Measurements from ENCODE around the gene TBC1D32. TPM values are rescaled to one million over a fixed set of nuclear protein-coding genes. Genes with fewer than 3 reads are reported as not detected.

The TBC1D32 gene
- total RNA-seq, 1 donor from 2014 or later, result 7.9 TPM

DNA sequence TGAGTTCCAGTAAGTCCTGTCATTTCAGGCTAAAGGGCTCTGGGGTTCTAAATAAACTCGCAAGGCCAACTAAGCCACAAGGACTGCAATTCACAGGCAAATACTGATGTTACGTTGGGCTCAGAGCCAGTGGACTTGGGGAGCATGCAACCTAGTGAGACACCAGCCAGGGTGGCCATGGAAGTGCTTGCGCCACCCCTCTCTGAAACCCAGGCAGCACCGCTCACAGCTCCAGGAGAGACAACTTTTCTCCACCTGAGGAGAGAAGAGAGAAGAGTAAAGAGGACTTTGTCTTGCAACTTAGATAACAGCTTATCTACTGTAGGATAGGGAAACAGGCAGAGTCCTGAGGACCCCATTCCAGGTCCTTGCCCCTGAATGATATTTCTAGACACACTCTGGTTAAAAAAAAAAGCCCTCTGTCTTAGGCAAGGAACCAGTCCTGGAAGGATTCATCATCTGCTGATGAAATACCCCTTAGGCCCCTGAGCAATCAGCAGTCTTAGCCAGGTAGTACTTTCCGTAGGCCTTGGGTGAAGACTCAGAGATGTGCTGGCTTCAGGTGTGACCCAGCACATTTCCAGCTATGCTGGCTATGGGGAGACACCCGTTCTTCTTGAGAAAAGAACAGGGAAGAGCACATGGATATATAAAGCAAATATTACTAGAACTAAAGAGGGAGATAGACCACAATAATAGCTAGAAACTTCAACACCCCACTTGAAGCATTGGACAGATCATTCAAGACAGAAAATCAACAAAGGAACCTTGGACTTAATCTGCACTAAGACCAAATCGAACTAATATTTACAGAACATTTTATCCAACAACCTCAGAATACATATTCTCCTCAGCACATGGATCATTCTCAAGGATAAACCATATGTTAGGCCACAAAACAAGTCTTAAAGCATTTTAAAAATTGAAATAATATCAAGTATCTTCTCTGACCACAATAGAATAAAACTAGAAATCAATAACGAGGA is 31.5 kb upstream of the TBC1D32 start:
- peaks cover 2% of the 10 kb centered on the region for H3K27me3 ChIP-seq (ENCODE audit: control insufficient read depth, insufficient read depth, low read length)
- H3K4me3 ChIP-seq (ENCODE audit: low read depth, low read length), result no peak overlapping the region
- TF ChIP-seq, protein P1, sequence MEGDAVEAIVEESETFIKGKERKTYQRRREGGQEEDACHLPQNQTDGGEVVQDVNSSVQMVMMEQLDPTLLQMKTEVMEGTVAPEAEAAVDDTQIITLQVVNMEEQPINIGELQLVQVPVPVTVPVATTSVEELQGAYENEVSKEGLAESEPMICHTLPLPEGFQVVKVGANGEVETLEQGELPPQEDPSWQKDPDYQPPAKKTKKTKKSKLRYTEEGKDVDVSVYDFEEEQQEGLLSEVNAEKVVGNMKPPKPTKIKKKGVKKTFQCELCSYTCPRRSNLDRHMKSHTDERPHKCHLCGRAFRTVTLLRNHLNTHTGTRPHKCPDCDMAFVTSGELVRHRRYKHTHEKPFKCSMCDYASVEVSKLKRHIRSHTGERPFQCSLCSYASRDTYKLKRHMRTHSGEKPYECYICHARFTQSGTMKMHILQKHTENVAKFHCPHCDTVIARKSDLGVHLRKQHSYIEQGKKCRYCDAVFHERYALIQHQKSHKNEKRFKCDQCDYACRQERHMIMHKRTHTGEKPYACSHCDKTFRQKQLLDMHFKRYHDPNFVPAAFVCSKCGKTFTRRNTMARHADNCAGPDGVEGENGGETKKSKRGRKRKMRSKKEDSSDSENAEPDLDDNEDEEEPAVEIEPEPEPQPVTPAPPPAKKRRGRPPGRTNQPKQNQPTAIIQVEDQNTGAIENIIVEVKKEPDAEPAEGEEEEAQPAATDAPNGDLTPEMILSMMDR (IDR thresholded peaks at IDR 0.05; ENCODE audit: insufficient read depth, low read length, severe bottlenecking), result no peak
- DNase-seq (ENCODE audit: low read depth) (peak; percentile 46), FAIRE-seq (no peak)
- no peaks in the 10 kb centered on the region for H3K36me3 ChIP-seq (ENCODE audit: control insufficient read depth, insufficient read depth, low read length)

DNA sequence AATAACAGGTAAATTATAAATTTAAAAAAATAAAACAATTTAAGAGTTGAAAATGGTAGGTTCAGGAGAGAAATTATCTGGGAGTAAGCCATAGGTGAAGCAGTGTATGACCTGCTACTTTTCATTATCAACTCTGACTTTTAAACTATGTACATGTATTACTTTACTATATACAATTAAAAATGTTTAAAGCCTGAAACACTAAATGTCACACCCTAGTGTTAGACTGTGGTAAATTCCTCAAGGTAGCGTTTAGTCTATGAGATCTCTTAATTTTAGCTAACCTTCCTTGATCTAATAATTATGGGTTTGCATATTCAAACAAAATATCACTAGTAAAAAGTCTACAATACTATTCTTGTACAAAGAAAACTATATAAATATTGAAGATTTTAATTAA is 22.3 kb upstream of the TBC1D32 start:
- Histone ChIP-seq H3K4me3 (ENCODE audit: low read depth, low read length) (no peak overlapping the region), H3K36me3 (ENCODE audit: control insufficient read depth, insufficient read depth, low read length) (no peaks in the 10 kb centered on the region), H3K27me3 (ENCODE audit: control insufficient read depth, insufficient read depth, low read length) (no peaks in the 10 kb centered on the region)
- DNase-seq (ENCODE audit: low read depth) (no peak), FAIRE-seq (no peak)
- TF ChIP-seq, protein P1 (IDR thresholded peaks at IDR 0.05; ENCODE audit: insufficient read depth, low read length, severe bottlenecking), result no peak

DNA sequence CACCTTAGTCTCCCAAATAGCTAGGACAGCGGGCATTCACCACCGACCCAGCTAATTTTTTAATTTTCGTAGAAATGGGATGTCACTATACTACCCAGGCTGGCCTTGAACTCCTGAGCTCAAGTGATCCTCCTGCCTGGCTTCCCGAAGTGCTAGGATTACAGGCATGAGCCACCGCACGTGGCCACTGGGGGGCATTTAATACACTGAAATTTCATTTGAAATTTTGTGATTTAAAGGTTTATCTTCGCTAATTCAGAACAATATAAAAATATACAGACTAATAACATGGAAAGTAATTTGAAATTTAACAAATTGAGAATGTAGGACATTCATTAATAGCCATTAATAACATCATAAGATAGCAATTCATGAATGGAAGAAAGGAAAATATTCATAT is 20.5 kb upstream of the TBC1D32 start:
- no peak for FAIRE-seq
- H3K4me3 ChIP-seq (ENCODE audit: low read depth, low read length), result no peak overlapping the region
- no peaks in the 10 kb centered on the region for H3K27me3 ChIP-seq (ENCODE audit: control insufficient read depth, insufficient read depth, low read length)
- no peaks in the 10 kb centered on the region for H3K36me3 ChIP-seq (ENCODE audit: control insufficient read depth, insufficient read depth, low read length)
- TF ChIP-seq, protein P1 (IDR thresholded peaks at IDR 0.05; ENCODE audit: insufficient read depth, low read length, severe bottlenecking), result no peak
- DNase-seq (ENCODE audit: low read depth), result no peak

DNA sequence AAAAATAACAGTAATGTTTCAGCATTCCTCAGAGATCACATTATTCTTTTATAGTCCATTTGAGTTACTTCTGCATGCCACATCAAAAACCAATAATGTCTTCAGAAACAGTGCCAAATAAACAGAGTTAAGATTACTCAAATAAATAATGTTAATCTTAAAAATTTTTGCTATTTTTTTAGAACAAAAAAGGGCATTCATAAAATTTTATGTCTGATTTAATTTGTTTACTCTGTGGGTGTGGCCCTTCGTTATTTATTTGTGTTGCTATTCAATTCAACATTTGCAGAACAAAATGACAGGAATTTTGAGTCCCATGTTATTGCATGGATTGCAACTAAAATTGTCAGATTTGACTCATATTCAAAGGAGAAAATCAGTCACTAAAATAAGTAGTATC is 18.7 kb upstream of the TBC1D32 start:
- no peaks in the 10 kb centered on the region for H3K36me3 ChIP-seq (ENCODE audit: control insufficient read depth, insufficient read depth, low read length)
- no peaks in the 10 kb centered on the region for H3K27me3 ChIP-seq (ENCODE audit: control insufficient read depth, insufficient read depth, low read length)
- DNase-seq (ENCODE audit: low read depth) (no peak), FAIRE-seq (no peak)
- TF ChIP-seq, protein P1 (IDR thresholded peaks at IDR 0.05; ENCODE audit: insufficient read depth, low read length, severe bottlenecking), result no peak
- H3K4me3 ChIP-seq (ENCODE audit: low read depth, low read length), result no peak overlapping the region

GRCh38 chr6:121351916-121352315 is 17.6 kb upstream of the TBC1D32 start:
- no peaks in the 10 kb centered on the region for H3K27me3 ChIP-seq (ENCODE audit: control insufficient read depth, insufficient read depth, low read length)
- FAIRE-seq, result no peak
- H3K4me3 ChIP-seq (ENCODE audit: low read depth, low read length), result no peak overlapping the region
- H3K36me3 ChIP-seq (ENCODE audit: control insufficient read depth, insufficient read depth, low read length), result no peaks in the 10 kb centered on the region
- no peak for DNase-seq (ENCODE audit: low read depth)
- TF ChIP-seq, protein P1 (IDR thresholded peaks at IDR 0.05; ENCODE audit: insufficient read depth, low read length, severe bottlenecking), result no peak
